ENCODE data around the gene PHGDH. TPM values are rescaled to one million over a fixed set of nuclear protein-coding genes. Genes with fewer than 3 reads are reported as not detected.

The PHGDH gene
- total RNA-seq, 3 donors from 2014 or later (not counting 1 experiment from before 2014, with no cell fraction given): 1.1 to 6.6 (median 5.8) TPM

- no peak for ATAC-seq
- Mint-ChIP-seq H3K27ac (no peak overlapping the region), H3K4me3 (no peak overlapping the region), H3K36me3 (no peaks in the 10 kb centered on the region), H3K27me3 (ENCODE audit: low read depth in 2 of 2) (peaks cover 15 to 22% of the 10 kb centered on the region in 2 donors), H3K9me3 (no peaks in the 10 kb centered on the region), H3K4me1 (peaks cover 5 to 6% of the 10 kb centered on the region in 2 donors)
- Histone ChIP-seq H3K9me3 (ENCODE audit: control insufficient read depth, insufficient read depth, low read length) (no peaks in the 10 kb centered on the region), H3K36me3 (ENCODE audit: control insufficient read depth, insufficient read depth, low read length) (no peaks in the 10 kb centered on the region), H3K27ac (ENCODE audit: low read length) (no peak overlapping the region), H3K27me3 (ENCODE audit: control insufficient read depth, insufficient read depth, low read length) (peaks cover 2% of the 10 kb centered on the region), H3K4me3 (ENCODE audit: low read length) (no peak overlapping the region), H3K4me1 (ENCODE audit: control insufficient read depth, insufficient read depth, low read length) (no peaks in the 10 kb centered on the region)
- TF ChIP-seq CTCF (IDR thresholded peaks at IDR 0.05): no peak
- no peak for DNase-seq
- 71% methylated on average over 1 of the region's 1 CpG for WGBS (ENCODE audit: insufficient coverage)
- intact Hi-C loops (cut with micrococcal nuclease): no loop called here
Measured at GRCh38 chr1:119762409-119762808, 50.7 kb downstream of the PHGDH start.

- TF ChIP-seq CTCF (IDR thresholded peaks at IDR 0.05): no peak
- Histone ChIP-seq H3K4me3 (ENCODE audit: low read length) (no peak overlapping the region), H3K27ac (ENCODE audit: low read length) (no peak overlapping the region), H3K4me1 (ENCODE audit: control insufficient read depth, insufficient read depth, low read length) (no peaks in the 10 kb centered on the region), H3K27me3 (ENCODE audit: control insufficient read depth, insufficient read depth, low read length) (peaks cover 2% of the 10 kb centered on the region), H3K36me3 (ENCODE audit: control insufficient read depth, insufficient read depth, low read length) (no peaks in the 10 kb centered on the region), H3K9me3 (ENCODE audit: control insufficient read depth, insufficient read depth, low read length) (no peaks in the 10 kb centered on the region)
- DNase-seq (no peak), ATAC-seq (no peak)
- H3K4me3 Mint-ChIP-seq: no peak overlapping the region
- H3K36me3 Mint-ChIP-seq: no peaks in the 10 kb centered on the region
- H3K27ac Mint-ChIP-seq: no peak overlapping the region
- H3K4me1 Mint-ChIP-seq: peaks cover 5 to 6% of the 10 kb centered on the region in 2 donors
- WGBS (ENCODE audit: insufficient coverage): 57% methylated on average over 1 of the region's 1 CpG
- H3K27me3 Mint-ChIP-seq (ENCODE audit: low read depth in 2 of 2): peaks cover 16 to 21% of the 10 kb centered on the region in 2 donors
- intact Hi-C loops (cut with micrococcal nuclease): no loop called here
- no peaks in the 10 kb centered on the region for H3K9me3 Mint-ChIP-seq
Measured at GRCh38 chr1:119762953-119763352, 51.2 kb downstream of the PHGDH start.

GRCh38 chr1:119764220-119764619, 52.5 kb downstream of the PHGDH start:
- Histone ChIP-seq H3K4me1 (ENCODE audit: control insufficient read depth, insufficient read depth, low read length) (no peaks in the 10 kb centered on the region), H3K36me3 (ENCODE audit: control insufficient read depth, insufficient read depth, low read length) (no peaks in the 10 kb centered on the region), H3K27me3 (ENCODE audit: control insufficient read depth, insufficient read depth, low read length) (peaks cover 2% of the 10 kb centered on the region), H3K4me3 (ENCODE audit: low read length) (no peak overlapping the region), H3K27ac (ENCODE audit: low read length) (no peak overlapping the region), H3K9me3 (ENCODE audit: control insufficient read depth, insufficient read depth, low read length) (no peaks in the 10 kb centered on the region)
- Mint-ChIP-seq H3K4me3 (no peak overlapping the region), H3K27me3 (ENCODE audit: low read depth in 2 of 2) (peaks cover 16 to 21% of the 10 kb centered on the region in 2 donors), H3K9me3 (no peaks in the 10 kb centered on the region), H3K27ac (no peak overlapping the region), H3K4me1 (no peaks in the 10 kb centered on the region), H3K36me3 (no peaks in the 10 kb centered on the region)
- no peak for TF ChIP-seq CTCF (IDR thresholded peaks at IDR 0.05)
- intact Hi-C loops (cut with micrococcal nuclease): no loop called here
- ATAC-seq (no peak), DNase-seq (no peak)
- 79% methylated on average over 6 of the region's 6 CpGs for WGBS (ENCODE audit: insufficient coverage)

GRCh38 chr1:119766374-119766794, 54.6 kb downstream of the PHGDH start:
- Histone ChIP-seq H3K36me3 (ENCODE audit: control insufficient read depth, insufficient read depth, low read length) (no peaks in the 10 kb centered on the region), H3K27me3 (ENCODE audit: control insufficient read depth, insufficient read depth, low read length) (no peaks in the 10 kb centered on the region), H3K27ac (ENCODE audit: low read length) (no peak overlapping the region), H3K4me1 (ENCODE audit: control insufficient read depth, insufficient read depth, low read length) (no peaks in the 10 kb centered on the region), H3K9me3 (ENCODE audit: control insufficient read depth, insufficient read depth, low read length) (no peaks in the 10 kb centered on the region), H3K4me3 (ENCODE audit: low read length) (no peak overlapping the region)
- Mint-ChIP-seq H3K27me3 (ENCODE audit: low read depth in 2 of 2) (peaks cover 11 to 13% of the 10 kb centered on the region in 2 donors), H3K36me3 (no peaks in the 10 kb centered on the region), H3K4me3 (no peak overlapping the region), H3K9me3 (no peaks in the 10 kb centered on the region), H3K27ac (no peak overlapping the region), H3K4me1 (no peaks in the 10 kb centered on the region)
- 94% methylated on average over 4 of the region's 4 CpGs for WGBS (ENCODE audit: insufficient coverage)
- DNase-seq (no peak), ATAC-seq (no peak)
- intact Hi-C loops (cut with micrococcal nuclease): no loop called here
- TF ChIP-seq CTCF (IDR thresholded peaks at IDR 0.05): no peak
